Loucy (cell line): ENCODE measurements around the gene ADCY4.

Experiments
- CTCF ChIP-seq: fragments of 200-600 bp; sonication (generic); conservative IDR thresholded peaks from 2 replicates; pipeline ENCODE4 v1.5.1; 2014; ENCODE audit warnings: mild to moderate bottlenecking, antibody characterized with exemption, low read length
- EZH2phosphoT487 ChIP-seq: fragments of 200-600 bp; IDR thresholded peaks from 2 replicates; pipeline ENCODE4 v1.6.1; 2018; ENCODE audit warnings: antibody characterized with exemption, mild to moderate bottlenecking, moderate library complexity, borderline replicate concordance

- TF ChIP-seq CTCF (no peak), EZH2phosphoT487 (no peak)
These were observed 43.3 kb downstream of the ADCY4 start for GRCh38 chr14:24291446-24292117.
